Mesenchymal stem cell (in vitro differentiated cells and primary cell): ENCODE data around the gene PARN.

Source experiments
- DNase-seq: peaks from one replicate; pipeline ENCODE4 v3.0.0-alpha.2; 2013
- H2AFZ ChIP-seq: one replicate; pipeline ENCODE4 v1.6.1; 2013; ENCODE audit warnings: low read depth, mild to moderate bottlenecking, control low read depth, inconsistent platforms, low read length, moderate library complexity
- H2AK5ac ChIP-seq: 2 replicates; pipeline ENCODE4 v1.6.1; 2013; ENCODE audit warnings: low read length, moderate library complexity, mild to moderate bottlenecking, inconsistent platforms; ENCODE audit not compliant: severe bottlenecking
- H2BK120ac ChIP-seq: one replicate; pipeline ENCODE4 v1.6.1; 2013; ENCODE audit warnings: low read depth, mild to moderate bottlenecking, inconsistent platforms, low read length, moderate library complexity
- H2BK12ac ChIP-seq, 2 experiments: one replicate each; pipeline ENCODE4 v1.6.1; 2013; ENCODE audit warnings: inconsistent platforms in 2 of 2, low read length in 2 of 2, mild to moderate bottlenecking in 2 of 2, moderate library complexity in 2 of 2, control low read depth in 1 of 2
- H2BK15ac ChIP-seq: one replicate; pipeline ENCODE4 v1.6.1; 2013; ENCODE audit warnings: mild to moderate bottlenecking, low read depth, inconsistent platforms; ENCODE audit not compliant: poor library complexity, severe bottlenecking
- H2BK5ac ChIP-seq: 2 replicates; pipeline ENCODE4 v1.6.1; 2013; ENCODE audit warnings: low read depth, mild to moderate bottlenecking, low read length, control low read depth, inconsistent platforms; ENCODE audit not compliant: poor library complexity, severe bottlenecking
- H3K14ac ChIP-seq, 2 experiments: one replicate each; pipeline ENCODE4 v1.6.1; 2013; ENCODE audit warnings: inconsistent platforms in 2 of 2, low read length in 2 of 2, control low read depth in 1 of 2, mild to moderate bottlenecking in 1 of 2, moderate library complexity in 1 of 2
- H3K18ac ChIP-seq, 2 experiments: one replicate each; pipeline ENCODE4 v1.6.1; 2013; ENCODE audit warnings: inconsistent platforms in 2 of 2, low read length in 2 of 2, control low read depth in 1 of 2, low read depth in 1 of 2, mild to moderate bottlenecking in 1 of 2
- H3K23ac ChIP-seq, 2 experiments: one replicate each; pipeline ENCODE4 v1.6.1; 2013; ENCODE audit warnings: inconsistent platforms in 2 of 2, low read length in 2 of 2, mild to moderate bottlenecking in 2 of 2, moderate library complexity in 2 of 2, control low read depth in 1 of 2
- H3K27ac ChIP-seq: 2 replicates; pipeline ENCODE4 v1.5.1; 2013; ENCODE audit warnings: mild to moderate bottlenecking, moderate library complexity, low read length, control low read depth, inconsistent platforms; ENCODE audit not compliant: poor library complexity, severe bottlenecking
- H3K27me3 ChIP-seq, 2 experiments: 2 replicates each; pipeline versions ENCODE4 v1.6.1 to v1.7.0; 2013; ENCODE audit warnings: low read length in 2 of 2, mild to moderate bottlenecking in 2 of 2, moderate library complexity in 2 of 2, control low read depth in 1 of 2, inconsistent platforms in 1 of 2; ENCODE audit not compliant: control insufficient read depth in 1 of 2, insufficient read depth in 1 of 2
- H3K36me3 ChIP-seq, 2 experiments: 2 replicates each; pipeline versions ENCODE4 v1.6.1 to v1.7.0; 2013; ENCODE audit warnings: low read length in 2 of 2, control low read depth in 1 of 2, inconsistent platforms in 1 of 2, low read depth in 1 of 2, mild to moderate bottlenecking in 1 of 2; ENCODE audit not compliant: insufficient read depth in 2 of 2, control insufficient read depth in 1 of 2
- H3K4ac ChIP-seq, 2 experiments: one replicate each; pipeline ENCODE4 v1.6.1; 2013; ENCODE audit warnings: inconsistent platforms in 2 of 2, low read length in 2 of 2, mild to moderate bottlenecking in 2 of 2, moderate library complexity in 2 of 2, control low read depth in 1 of 2, low read depth in 1 of 2
- H3K4me1 ChIP-seq: 2 replicates; pipeline ENCODE4 v1.6.1; 2013; ENCODE audit warnings: low read depth, low read length, control low read depth; ENCODE audit not compliant: control insufficient read depth, insufficient read depth
- H3K4me2 ChIP-seq: 2 replicates; pipeline ENCODE4 v1.6.1; 2013; ENCODE audit warnings: low read length, mild to moderate bottlenecking, inconsistent platforms; ENCODE audit not compliant: poor library complexity, severe bottlenecking
- H3K4me3 ChIP-seq, 2 experiments: 2 replicates each; pipeline versions ENCODE4 v1.5.1 to v1.7.0; 2013; ENCODE audit warnings: low read length in 2 of 2, mild to moderate bottlenecking in 2 of 2, control low read depth in 1 of 2, low read depth in 1 of 2; ENCODE audit not compliant: insufficient read depth in 1 of 2
- H3K79me1 ChIP-seq: replicated peaks from 2 replicates; pipeline ENCODE4 v1.6.1; 2013; ENCODE audit warnings: mild to moderate bottlenecking, control low read depth, low read length, inconsistent platforms; ENCODE audit not compliant: poor library complexity, severe bottlenecking
- H3K9ac ChIP-seq: 2 replicates; pipeline ENCODE4 v1.7.0; 2013; ENCODE audit warnings: mild to moderate bottlenecking, low read length, moderate library complexity
- H3K9me3 ChIP-seq: 2 replicates; pipeline ENCODE4 v1.7.0; 2013; ENCODE audit warnings: mild to moderate bottlenecking, low read length; ENCODE audit not compliant: control insufficient read depth
- H4K8ac ChIP-seq: one replicate; pipeline ENCODE4 v1.6.1; 2013; ENCODE audit warnings: inconsistent platforms, mild to moderate bottlenecking, low read length, moderate library complexity
- H4K91ac ChIP-seq: one replicate; pipeline ENCODE4 v1.6.1; 2013; ENCODE audit warnings: mild to moderate bottlenecking, low read length, inconsistent platforms
- WGBS: methylation state at CpG from one replicate; pipeline ENCODE4 v1.1.7; 2013; ENCODE audit warnings: mixed read lengths; 5-methylcytosine and 5-hydroxymethylcytosine counted together

Gene PARN

DNA sequence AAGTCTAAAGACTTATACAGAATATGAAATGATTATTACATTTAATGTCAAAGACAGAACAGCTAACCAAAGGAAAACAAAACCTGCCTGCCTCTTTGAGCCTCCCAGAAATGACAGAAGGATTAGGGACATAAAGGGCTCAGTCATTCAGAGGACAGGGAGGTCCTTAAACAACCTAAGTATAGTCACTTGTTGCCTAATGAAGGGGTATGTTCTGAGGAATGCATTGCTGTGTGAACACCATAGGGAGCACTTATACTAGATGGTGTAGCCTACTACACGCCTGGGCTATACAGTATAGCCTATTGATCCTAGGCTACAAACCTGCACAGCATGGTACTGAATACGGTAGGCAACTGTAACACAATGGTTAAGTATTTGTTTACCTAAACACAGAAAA lies 106.4 kb downstream of the PARN start:
- H3K27ac ChIP-seq: no peak overlapping the region
- H2AK5ac ChIP-seq: no peak overlapping the region
- no peak overlapping the region for H2BK12ac ChIP-seq
- DNase-seq: no peak
- no peaks in the 10 kb centered on the region for H3K27me3 ChIP-seq
- no peak overlapping the region for H3K4ac ChIP-seq
- no peak overlapping the region for H2BK5ac ChIP-seq
- no peaks in the 10 kb centered on the region for H3K9me3 ChIP-seq
- no peak overlapping the region for H2AFZ ChIP-seq
- peaks cover 19% of the 10 kb centered on the region for H3K79me1 ChIP-seq
- no peak overlapping the region for H3K4me3 ChIP-seq
- H3K23ac ChIP-seq: no peak overlapping the region
- H3K14ac ChIP-seq: no peak overlapping the region
- no peak overlapping the region for H4K91ac ChIP-seq
- H4K8ac ChIP-seq: no peak overlapping the region
- H3K4me2 ChIP-seq: no peak overlapping the region
- WGBS: no CpG with 5 or more reads among the region's 2 CpGs
- H2BK120ac ChIP-seq: no peak overlapping the region
- H3K18ac ChIP-seq: no peak overlapping the region
- H2BK15ac ChIP-seq: no peak overlapping the region
- H3K9ac ChIP-seq: no peak overlapping the region
- peaks cover 3% of the 10 kb centered on the region for H3K4me1 ChIP-seq
- no peaks in the 10 kb centered on the region for H3K36me3 ChIP-seq

DNA sequence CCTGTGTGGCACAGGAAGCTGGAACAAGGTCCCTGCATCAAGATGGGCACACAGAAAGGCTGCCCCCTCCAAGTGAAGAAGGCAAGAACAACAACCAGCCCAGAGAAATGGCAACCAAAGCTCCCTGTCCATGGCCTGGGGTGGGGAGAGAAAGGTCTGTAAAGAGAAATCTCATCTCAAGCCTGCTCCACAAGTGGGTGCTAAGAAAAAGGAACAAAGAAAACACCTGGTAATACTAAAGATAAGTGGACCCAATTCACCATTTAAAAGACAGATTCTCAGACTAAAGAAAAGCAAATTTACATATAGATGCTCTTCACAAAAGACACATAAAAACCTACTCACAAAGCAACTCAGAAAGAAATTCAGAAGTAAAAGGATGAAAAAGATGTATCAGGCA lies 107.4 kb downstream of the PARN start:
- DNase-seq: no peak
- Histone ChIP-seq H3K9ac (no peak overlapping the region), H3K9me3 (no peaks in the 10 kb centered on the region), H3K36me3 (no peaks in the 10 kb centered on the region), H3K79me1 (peaks cover 18% of the 10 kb centered on the region), H2BK120ac (no peak overlapping the region), H4K91ac (no peak overlapping the region), H3K23ac (no peak overlapping the region), H3K4ac (no peak overlapping the region), H2BK5ac (no peak overlapping the region), H2BK15ac (no peak overlapping the region), H2AFZ (no peak overlapping the region), H2BK12ac (no peak overlapping the region), H3K18ac (no peak overlapping the region), H3K4me1 (no peaks in the 10 kb centered on the region), H3K4me2 (no peak overlapping the region), H3K27ac (no peak overlapping the region), H4K8ac (no peak overlapping the region), H2AK5ac (no peak overlapping the region), H3K4me3 (no peak overlapping the region), H3K27me3 (no peaks in the 10 kb centered on the region), H3K14ac (peak overlapping the region in 1 of 2 experiments; percentile 60)

DNA sequence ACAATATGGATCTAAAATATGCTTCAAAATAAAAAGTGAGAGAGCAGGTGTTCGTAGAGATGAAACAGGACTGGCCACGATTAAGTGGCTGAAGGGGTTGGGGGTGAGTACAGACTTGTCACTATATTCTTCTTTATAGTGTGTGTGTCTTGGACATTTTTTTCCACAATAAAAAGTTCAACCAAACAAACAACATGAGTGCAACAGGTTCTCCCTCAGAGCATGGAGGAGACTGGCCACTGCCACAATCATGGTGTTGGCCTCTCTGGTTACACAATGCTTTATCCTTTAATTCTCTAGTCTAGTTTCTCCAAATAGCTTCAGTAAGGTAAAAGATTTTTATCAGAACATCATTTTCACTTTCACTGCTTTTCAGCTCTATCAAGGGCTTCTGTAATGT lies 109.3 kb downstream of the PARN start:
- Histone ChIP-seq H3K4me1 (no peaks in the 10 kb centered on the region), H2BK12ac (no peak overlapping the region), H2BK5ac (no peak overlapping the region), H3K9me3 (no peaks in the 10 kb centered on the region), H3K36me3 (peaks cover 0 to 4% of the 10 kb centered on the region in 2 experiments), H3K27ac (no peak overlapping the region), H3K18ac (no peak overlapping the region), H4K91ac (no peak overlapping the region), H3K4me3 (no peak overlapping the region), H3K23ac (no peak overlapping the region), H3K79me1 (peaks cover 16% of the 10 kb centered on the region), H2AFZ (no peak overlapping the region), H3K14ac (no peak overlapping the region), H2BK120ac (no peak overlapping the region), H3K27me3 (no peaks in the 10 kb centered on the region), H3K4me2 (no peak overlapping the region), H4K8ac (no peak overlapping the region), H2BK15ac (no peak overlapping the region), H3K9ac (no peak overlapping the region), H2AK5ac (no peak overlapping the region), H3K4ac (no peak overlapping the region)
- no peak for DNase-seq
- WGBS: 92% methylated on average over 2 of the region's 2 CpGs

- Histone ChIP-seq H3K27ac (no peak overlapping the region), H3K9me3 (no peaks in the 10 kb centered on the region), H3K14ac (no peak overlapping the region), H4K91ac (no peak overlapping the region), H2BK12ac (no peak overlapping the region), H3K4me3 (no peak overlapping the region), H2BK15ac (no peak overlapping the region), H3K18ac (no peak overlapping the region), H3K23ac (no peak overlapping the region), H3K4me1 (peaks cover 4% of the 10 kb centered on the region), H3K79me1 (peaks cover 17% of the 10 kb centered on the region), H3K36me3 (peaks cover 0 to 4% of the 10 kb centered on the region in 2 experiments), H3K4ac (no peak overlapping the region), H2BK120ac (no peak overlapping the region), H2AK5ac (no peak overlapping the region), H3K27me3 (no peaks in the 10 kb centered on the region), H2AFZ (no peak overlapping the region), H3K9ac (no peak overlapping the region), H3K4me2 (no peak overlapping the region), H2BK5ac (no peak overlapping the region), H4K8ac (no peak overlapping the region)
- DNase-seq: no peak
- 90% methylated on average over 2 of the region's 3 CpGs for WGBS
Observed at GRCh38 chr16:14514967-14515366, 115.1 kb downstream of the PARN start.
